GM23338 (cell line): ENCODE data around the gene IGF2BP2.

Experiments
- CREB1 ChIP-seq: fragments of 250-450 bp; sonication (Bioruptor Pico); IDR thresholded peaks from 2 replicates; pipeline ENCODE4 v1.5.0; 2020; ENCODE audit warnings: low read depth, mild to moderate bottlenecking, moderate library complexity
- EZH2 ChIP-seq: fragments of 200-600 bp; sonication (generic); IDR thresholded peaks from one replicate; pipeline ENCODE4 v1.8.0; 2017; ENCODE audit warnings: antibody characterized with exemption, mild to moderate bottlenecking, low read depth; ENCODE audit not compliant: unreplicated experiment
- EZH2phosphoT487 ChIP-seq: fragments of 200-600 bp; sonication (generic); IDR thresholded peaks from one replicate; pipeline ENCODE4 v1.8.1; 2018; ENCODE audit warnings: antibody characterized with exemption; ENCODE audit not compliant: unreplicated experiment
- POLR2AphosphoS5 ChIP-seq: IDR thresholded peaks from 2 replicates; pipeline ENCODE4 v1.6.1; 2016; ENCODE audit warnings: antibody characterized with exemption, low read depth
- TF ChIP-seq, protein P1 (sequence below), 2 experiments: fragments of 200-600 bp in 1 of 2; sonication (generic) in 1 of 2; conservative IDR thresholded peaks; 2 replicates each; pipeline versions ENCODE4 v1.5.1 to v1.6.1; 2016 to 2017; ENCODE audit warnings: antibody characterized with exemption in 2 of 2, low read depth in 2 of 2, mild to moderate bottlenecking in 2 of 2, moderate library complexity in 1 of 2
- TF ChIP-seq, protein P2 (sequence below): IDR thresholded peaks from one replicate; pipeline ENCODE4 v1.6.1; 2018; ENCODE audit warnings: antibody characterized with exemption; ENCODE audit not compliant: unreplicated experiment

DNA sequence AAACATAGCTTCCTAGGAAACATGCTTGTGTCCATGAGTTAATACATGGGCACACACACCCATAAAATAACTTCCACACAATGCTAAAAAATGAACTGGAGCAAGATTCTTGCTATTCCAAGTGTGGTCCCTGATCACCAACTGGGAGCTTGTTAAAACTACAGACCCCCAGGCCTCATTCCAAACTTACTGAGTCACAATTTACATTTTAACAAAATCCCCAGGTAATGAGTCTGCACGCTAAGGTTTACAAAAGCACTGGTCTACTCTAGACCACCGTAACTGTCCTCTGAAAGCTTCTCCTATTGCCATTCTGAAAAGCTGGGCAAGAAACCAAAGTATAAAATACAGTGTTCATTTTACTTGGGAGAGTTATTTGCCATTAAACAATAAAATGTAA lies 45.4 kb downstream of the IGF2BP2 start:
- TF ChIP-seq, protein P1, sequence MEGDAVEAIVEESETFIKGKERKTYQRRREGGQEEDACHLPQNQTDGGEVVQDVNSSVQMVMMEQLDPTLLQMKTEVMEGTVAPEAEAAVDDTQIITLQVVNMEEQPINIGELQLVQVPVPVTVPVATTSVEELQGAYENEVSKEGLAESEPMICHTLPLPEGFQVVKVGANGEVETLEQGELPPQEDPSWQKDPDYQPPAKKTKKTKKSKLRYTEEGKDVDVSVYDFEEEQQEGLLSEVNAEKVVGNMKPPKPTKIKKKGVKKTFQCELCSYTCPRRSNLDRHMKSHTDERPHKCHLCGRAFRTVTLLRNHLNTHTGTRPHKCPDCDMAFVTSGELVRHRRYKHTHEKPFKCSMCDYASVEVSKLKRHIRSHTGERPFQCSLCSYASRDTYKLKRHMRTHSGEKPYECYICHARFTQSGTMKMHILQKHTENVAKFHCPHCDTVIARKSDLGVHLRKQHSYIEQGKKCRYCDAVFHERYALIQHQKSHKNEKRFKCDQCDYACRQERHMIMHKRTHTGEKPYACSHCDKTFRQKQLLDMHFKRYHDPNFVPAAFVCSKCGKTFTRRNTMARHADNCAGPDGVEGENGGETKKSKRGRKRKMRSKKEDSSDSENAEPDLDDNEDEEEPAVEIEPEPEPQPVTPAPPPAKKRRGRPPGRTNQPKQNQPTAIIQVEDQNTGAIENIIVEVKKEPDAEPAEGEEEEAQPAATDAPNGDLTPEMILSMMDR (conservative IDR thresholded peaks at IDR 0.05; ENCODE audit: low read depth in 2 of 2) = no peak
- TF ChIP-seq EZH2 (no peak), POLR2AphosphoS5 (no peak), EZH2phosphoT487 (no peak), CREB1 (CRISPR knock-in tag) (no peak)
- TF ChIP-seq, protein P2, sequence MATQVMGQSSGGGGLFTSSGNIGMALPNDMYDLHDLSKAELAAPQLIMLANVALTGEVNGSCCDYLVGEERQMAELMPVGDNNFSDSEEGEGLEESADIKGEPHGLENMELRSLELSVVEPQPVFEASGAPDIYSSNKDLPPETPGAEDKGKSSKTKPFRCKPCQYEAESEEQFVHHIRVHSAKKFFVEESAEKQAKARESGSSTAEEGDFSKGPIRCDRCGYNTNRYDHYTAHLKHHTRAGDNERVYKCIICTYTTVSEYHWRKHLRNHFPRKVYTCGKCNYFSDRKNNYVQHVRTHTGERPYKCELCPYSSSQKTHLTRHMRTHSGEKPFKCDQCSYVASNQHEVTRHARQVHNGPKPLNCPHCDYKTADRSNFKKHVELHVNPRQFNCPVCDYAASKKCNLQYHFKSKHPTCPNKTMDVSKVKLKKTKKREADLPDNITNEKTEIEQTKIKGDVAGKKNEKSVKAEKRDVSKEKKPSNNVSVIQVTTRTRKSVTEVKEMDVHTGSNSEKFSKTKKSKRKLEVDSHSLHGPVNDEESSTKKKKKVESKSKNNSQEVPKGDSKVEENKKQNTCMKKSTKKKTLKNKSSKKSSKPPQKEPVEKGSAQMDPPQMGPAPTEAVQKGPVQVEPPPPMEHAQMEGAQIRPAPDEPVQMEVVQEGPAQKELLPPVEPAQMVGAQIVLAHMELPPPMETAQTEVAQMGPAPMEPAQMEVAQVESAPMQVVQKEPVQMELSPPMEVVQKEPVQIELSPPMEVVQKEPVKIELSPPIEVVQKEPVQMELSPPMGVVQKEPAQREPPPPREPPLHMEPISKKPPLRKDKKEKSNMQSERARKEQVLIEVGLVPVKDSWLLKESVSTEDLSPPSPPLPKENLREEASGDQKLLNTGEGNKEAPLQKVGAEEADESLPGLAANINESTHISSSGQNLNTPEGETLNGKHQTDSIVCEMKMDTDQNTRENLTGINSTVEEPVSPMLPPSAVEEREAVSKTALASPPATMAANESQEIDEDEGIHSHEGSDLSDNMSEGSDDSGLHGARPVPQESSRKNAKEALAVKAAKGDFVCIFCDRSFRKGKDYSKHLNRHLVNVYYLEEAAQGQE = no peak
